T-helper 1 cell treated with Interleukin-12 subunit alpha and Interleukin-12 subunit beta and Interleukin-4 antibody, amounts not matched to agents 30 ng/mL and 1 ng/mL, for 36 hours (primary cell): Measurements from ENCODE around the gene ERMN. TPM values are rescaled to one million over a fixed set of nuclear protein-coding genes. Genes with fewer than 3 reads are reported as not detected.

Experiments
- intact Hi-C: fragments of 100-400 bp; cut with micrococcal nuclease; formaldehyde crosslinking; loops from one replicate; pipeline ENCODE4 v1.15.1; 2024
- total RNA-seq: library from RNA; stranded (reverse); gene quantifications from 2 replicates; pipeline ENCODE4 v1.2.3, GENCODE V29; 2022

ERMN gene
- total RNA-seq, 1 donor from 2014 or later = 5.2 TPM

DNA sequence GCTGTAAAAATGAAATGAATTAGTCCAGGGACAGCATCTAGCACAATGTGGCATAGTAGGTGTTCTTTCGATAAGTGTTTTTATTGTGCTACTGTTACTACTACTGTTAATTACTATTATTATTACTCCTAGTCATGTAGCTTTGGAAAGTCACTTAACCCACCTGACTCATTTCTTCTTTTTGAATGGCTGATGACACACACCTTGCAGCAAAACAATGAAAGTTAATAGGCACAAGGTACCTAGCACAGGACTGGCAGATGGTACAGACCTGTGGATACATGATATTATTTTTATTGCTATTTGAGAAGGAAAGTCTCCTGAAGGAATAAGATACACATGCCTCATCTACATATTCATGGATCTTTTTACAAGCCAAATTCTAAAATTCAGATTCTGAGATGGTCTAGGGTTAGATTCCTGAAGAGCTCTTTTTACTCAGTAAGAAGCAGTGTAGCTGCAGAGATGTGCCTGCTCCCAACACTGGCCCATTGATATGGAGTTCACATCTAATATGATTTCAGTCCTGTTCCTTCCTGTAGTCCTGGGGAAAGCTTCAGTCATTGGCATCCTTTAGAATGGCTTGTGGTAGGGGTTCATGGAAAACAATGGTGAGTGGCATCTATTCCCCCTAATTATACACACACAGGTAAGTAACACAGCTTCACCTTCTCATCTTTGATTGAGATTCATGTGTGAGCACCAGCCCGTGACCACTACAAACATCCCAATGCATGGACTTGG is 7.9 kb upstream of the ERMN start:
- intact Hi-C loops = no loop called here

DNA sequence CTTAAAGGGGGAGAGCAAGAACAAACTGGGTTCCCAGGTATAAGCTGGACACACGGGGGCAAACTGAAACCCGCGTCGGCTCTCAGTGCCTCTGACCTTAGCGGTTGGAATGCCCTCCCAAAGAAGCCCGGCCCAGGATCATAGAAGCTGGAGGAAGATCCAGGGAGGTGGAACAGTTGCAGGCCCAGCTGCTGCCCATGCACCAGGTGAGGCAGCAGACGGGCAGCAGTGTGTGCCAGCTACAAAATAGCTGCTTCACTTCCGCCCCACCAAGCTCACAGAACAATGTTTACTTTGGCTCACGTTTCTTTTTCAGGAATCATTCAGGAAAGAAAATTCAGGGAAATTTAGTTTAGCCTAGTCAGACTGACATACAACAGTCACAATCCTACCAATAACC is 3.9 kb upstream of the ERMN start:
- intact Hi-C loops = loop anchor here (5.0 kb wide), 2 partner anchors 568 to 1128 kb away; partner anchors contain the start of genes CCDC148 and PKP4

DNA sequence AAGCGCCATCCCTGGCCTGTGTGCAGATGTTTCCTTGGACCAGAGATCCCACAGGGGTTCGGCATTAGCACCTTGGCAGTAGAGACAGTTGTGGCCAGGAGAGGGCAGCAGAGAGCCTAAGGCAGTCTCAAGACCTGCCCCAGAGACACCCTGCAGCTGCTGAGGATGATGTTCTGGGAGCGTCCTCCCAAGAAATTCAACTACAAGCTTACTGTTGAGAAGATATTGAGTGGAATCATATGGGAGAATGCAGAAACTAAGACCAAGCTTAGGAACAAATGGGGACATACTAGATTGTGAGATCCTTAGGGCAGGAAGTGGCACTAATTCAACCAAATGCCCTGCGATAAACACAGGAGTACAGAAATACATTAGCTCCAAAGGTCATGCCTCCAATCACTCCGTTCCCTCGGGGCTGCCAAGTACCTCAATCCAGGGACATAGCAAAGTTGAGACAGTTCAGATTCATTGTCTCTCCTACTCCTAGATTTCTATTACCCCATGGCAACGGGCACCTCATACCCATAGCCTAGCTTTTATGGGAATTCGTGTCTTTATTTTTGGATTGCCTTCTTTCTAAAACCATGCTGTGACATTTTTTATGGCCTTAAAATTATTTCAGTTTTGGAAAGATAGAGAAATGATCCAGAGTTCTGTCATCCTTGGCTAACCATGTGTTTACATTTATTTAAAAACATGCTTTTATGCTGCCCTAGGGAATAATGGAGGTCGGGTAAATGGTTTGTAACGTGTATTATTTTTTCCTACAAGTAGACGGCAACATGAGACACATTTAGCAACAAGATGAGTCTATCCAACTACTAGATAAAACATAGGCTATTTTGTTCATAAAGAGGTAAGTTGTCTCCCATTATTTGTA is 2.2 kb upstream of the ERMN start:
- intact Hi-C loops = loop anchor here (1.0 to 5.0 kb wide), 10 partner anchors 26 to 1129 kb away; partner anchors contain the start of genes ACVR1, ACVR1C, CCDC148 and PKP4

DNA sequence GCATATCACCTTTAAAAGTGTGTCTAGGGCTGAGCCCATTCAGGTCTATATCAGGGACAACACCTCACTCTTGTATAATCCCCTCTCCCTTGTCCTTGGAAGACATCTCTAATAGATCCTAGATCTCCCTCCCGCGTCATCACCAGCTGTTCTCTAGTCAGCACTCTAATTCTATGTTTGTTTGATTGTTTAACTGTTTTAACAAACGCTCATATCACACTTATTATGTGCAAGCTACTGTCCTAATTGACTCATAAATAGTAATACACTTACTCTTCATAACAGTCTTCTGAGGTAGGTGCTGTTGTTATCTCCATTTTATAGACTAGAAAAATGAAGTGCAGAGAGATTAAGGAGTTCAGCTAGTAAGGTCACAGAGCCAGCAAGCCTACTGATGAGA is 1.6 kb upstream of the ERMN start:
- intact Hi-C loops = loop anchor here (1.0 to 5.0 kb wide), 10 partner anchors 25 to 1130 kb away; partner anchors contain the start of genes ACVR1, ACVR1C, CCDC148 and PKP4

DNA sequence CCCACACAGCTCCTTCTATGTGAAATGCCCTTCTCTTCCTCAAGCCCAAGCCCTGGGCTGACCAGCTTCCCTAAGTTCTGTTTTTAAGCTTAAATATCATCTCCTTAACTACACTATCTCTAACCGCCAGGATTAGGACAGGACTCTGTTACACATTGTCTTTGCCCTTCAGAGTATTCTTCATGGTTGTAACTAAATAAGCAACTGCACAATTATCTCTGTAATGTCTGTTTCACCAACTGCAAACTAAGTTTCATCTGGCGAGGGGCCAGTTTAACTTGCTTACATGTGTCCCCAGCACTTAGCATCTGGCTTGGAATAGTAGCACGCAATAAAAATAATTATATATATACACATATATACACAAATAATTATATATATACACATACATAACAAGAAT is 1.1 kb upstream of the ERMN start:
- intact Hi-C loops = loop anchor here (1.0 to 5.0 kb wide), 10 partner anchors 24 to 1131 kb away; partner anchors contain the start of genes ACVR1, ACVR1C, CCDC148 and PKP4

DNA sequence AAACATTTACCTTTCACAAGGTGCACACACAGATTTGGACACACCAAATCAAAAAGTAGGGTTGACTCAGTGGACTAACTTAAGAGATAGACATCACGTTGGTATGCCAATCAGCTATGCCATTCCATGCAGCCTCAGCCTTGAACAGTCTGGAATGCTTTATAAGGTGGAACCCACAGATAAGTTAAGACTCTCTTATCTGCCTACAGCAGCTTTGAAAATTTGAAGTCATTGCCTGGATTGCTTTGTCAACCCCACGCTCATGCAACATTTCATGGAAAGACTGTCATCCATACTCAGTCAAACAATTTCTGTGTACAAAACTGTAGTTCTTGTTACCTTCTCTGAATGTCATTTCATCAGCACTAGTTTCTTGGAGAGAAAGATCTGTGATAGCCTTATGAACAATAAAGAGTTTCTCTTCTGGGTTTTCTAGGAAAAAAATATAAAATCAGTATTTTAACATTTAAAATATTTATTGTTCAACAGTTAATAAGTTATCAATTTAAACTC is 1.2 kb downstream of the ERMN start:
- intact Hi-C loops = no loop called here

DNA sequence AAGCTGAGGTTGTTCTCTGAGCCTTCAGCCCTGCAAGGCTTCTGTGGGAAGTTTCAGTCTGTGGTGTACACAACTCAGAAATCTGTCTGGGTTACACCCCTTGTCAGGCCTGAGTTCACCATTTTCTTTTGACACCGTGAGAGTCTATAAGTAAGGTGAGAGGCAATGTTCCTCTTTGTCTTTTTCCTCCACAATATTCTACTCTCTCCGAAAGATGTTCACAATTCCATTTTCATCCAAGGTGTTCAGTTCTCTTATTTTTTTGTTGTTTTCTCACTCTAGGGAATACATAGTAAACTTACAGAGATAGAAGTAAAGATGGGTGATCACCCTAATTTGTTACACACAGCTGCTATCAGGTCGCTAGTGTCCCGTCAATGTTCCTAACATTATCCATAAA is 3.2 kb downstream of the ERMN start:
- intact Hi-C loops = no loop called here

DNA sequence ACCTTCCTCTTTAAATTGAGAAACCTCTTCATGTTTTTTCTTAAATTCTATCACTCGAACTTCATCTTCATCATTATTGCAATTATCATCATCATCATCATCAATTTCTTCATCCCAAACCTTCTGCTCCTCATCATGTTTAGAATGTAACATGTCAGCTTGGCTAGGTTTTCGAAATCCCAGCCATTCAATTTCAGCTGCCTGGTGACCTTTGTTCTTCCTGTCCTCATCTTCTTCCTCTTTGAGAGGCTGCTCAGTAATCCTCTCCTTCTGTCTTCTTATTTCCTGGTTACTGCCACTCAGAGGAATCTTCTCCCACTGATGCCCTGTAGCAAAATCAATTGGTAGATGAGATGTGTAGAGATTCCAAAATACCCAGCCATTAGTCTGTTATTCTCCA is 4.2 kb downstream of the ERMN start:
- intact Hi-C loops = no loop called here

DNA sequence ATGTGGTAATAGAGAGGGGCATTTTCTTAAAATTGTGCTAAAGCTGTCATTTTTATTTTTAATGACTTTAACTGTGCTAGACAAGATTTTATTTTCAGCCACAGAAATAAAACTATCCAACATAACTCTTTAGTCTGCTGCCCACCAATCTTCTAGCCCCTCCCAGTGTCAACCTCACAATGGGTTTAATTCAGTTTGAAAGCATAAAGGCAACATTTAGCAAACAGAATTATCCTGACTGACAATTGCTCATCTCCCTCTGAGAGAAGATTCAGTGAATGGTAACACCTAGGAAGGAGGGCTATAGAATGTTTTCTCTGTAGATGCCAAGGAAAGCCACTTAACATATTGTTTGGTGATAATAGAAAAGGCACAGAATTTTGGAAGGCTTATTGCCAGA is 5.2 kb downstream of the ERMN start:
- intact Hi-C loops = no loop called here

DNA sequence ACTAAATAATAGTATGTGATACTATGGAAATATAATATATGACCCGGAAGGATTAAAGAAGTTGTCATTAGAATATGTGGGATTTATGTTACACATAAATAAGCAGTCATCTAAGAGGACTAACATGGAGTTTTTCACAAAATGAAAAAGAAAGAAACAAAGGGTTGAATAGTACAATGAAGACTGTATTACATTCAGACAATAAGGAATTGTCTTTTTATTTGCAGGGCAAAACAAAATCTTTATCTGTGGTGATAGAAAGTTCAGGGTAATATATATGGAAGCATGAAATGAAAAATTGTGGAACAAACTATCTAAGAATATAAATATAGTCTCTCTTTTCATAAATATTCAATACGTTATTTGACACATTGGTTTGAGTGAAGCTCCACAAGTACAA is 5.8 kb downstream of the ERMN start:
- intact Hi-C loops = no loop called here

DNA sequence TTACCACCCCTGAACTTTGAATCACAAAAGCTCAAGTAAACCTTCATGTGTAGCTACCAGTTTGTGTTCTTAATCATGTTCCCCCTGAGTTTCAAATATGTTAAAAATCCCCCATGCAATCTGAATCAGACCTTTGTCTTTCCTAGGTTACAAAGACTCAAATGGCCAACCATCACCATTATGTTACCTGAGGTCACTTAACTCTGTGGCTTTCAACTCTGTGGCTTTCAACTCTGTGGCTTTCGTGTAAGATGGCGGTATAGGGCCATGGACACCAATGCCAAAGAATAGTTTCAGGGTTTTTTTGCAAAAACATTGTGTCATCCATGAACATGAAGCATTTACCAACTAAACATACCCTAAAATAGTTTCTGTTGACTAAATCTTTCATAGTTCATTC is 6.7 kb downstream of the ERMN start:
- intact Hi-C loops = no loop called here

DNA sequence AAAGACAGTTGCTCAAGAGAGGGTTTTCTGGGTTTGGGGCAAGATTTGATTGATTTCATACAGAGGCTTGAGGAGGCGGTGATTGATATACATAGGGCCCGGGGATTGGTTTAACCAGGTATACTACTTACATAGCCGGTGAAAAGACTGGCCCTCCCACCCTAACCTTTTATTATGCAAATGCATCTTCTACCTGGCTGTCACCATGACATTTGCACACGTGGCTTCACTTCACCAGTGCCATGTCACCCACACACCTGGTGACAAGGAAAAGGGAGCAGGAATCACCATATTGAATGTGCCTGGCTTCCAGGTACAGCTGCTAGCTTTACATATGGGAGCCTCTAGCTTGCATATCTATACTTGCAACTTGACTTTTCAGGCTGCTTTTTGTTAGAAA is 9.7 kb downstream of the ERMN start:
- intact Hi-C loops = no loop called here

DNA sequence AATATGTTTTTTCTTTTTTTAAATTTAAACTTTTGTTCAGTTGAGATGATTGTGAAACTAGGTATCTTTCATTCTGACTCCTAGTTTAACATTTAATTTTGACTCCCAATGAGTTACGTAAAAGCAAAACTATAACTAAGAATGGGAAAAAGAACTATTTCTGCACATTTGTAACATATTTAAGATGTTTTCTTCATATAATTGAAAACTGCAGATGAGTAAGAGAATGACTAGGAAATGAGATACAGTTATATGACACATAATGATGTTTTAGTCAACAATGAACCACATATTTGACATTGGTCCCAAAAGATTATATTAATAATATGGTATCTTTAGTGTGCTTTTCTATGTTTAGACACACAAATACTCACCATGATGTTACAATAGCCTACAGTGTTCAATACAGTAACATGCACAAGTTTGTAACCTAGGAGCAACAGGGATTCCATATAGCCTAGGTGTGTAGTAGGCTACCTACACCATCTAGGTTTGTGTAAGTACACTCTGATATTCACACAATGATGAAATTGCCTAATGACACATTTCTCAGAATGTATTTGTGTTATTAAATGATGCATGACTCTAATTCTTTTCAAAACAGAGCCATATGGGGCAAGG is 12.6 kb downstream of the ERMN start:
- intact Hi-C loops = no loop called here

DNA sequence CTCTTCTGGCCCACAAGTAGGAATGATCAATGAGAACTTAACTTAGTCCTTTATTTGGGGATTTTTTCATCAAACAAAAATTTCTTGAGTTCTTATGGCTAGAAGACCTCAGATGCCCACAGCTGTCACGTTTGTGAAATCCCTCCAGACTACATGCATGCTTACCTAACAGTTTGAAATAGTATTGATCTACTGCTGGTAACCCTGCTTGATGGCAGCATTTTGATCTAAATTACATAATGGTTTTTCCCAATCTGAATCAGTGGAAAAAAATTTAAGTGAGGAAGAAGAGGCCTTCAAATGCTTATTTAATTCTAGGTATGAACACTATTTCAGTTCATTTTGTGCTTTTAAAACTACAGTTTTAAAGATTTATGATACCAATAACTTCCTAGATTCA is 13.9 kb downstream of the ERMN start:
- intact Hi-C loops = no loop called here

DNA sequence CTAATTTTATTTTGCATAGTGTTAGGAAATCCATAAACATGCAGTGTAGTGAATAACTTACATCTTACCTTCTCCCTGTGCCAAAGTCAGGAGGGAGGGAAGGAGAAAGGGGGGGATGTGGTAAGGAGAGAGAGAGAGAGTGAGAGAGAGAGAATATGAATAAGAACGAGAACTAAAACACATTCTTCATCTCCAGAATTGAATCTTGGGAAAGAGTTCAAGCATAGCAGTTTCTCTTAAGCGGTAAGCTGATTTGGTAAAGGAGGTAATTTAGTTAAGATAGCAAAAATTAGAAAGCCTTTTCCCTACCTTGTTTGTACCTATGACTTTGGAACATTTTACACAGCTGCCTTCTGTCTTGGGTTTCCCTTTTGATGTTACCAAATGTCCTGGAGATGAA is 15.7 kb downstream of the ERMN start:
- intact Hi-C loops = no loop called here

DNA sequence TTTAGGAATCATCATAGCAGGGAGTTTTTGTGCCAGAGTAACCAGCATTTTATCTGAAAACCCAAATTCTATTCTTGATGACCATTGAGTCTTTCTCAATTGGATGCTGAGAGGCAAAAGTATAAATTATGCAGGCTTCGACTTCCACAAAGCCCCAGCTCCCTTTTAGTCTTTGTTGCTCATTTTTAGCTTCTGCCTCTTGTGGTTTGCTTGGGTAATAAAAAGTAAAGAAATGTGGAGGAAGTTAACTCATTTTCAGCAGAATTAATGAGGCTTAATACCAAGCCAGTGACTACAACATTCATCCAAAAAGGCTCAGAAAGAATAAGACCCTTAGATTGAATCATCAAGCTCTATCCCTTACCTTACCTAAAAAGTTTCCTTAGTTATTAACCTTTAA is 18.6 kb downstream of the ERMN start:
- intact Hi-C loops = no loop called here

DNA sequence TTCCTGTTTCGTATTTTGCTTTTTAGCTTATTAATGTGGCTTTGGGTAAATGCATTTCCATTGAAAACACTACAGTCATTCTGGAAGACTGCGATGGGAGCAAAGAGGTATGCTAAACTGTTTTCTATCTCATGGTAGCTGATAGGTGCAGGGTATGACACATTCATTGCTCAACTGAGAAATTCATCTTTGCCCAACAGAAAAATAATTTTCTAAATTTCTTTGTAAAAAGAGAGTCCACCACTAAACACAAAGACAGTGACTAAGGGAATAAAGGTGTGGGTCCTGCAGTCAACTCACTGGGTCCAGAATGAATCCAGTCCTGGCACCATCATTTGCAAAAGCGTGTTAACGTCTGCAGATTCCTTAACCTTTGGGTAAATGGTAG is 19.9 kb downstream of the ERMN start:
- intact Hi-C loops = no loop called here

DNA sequence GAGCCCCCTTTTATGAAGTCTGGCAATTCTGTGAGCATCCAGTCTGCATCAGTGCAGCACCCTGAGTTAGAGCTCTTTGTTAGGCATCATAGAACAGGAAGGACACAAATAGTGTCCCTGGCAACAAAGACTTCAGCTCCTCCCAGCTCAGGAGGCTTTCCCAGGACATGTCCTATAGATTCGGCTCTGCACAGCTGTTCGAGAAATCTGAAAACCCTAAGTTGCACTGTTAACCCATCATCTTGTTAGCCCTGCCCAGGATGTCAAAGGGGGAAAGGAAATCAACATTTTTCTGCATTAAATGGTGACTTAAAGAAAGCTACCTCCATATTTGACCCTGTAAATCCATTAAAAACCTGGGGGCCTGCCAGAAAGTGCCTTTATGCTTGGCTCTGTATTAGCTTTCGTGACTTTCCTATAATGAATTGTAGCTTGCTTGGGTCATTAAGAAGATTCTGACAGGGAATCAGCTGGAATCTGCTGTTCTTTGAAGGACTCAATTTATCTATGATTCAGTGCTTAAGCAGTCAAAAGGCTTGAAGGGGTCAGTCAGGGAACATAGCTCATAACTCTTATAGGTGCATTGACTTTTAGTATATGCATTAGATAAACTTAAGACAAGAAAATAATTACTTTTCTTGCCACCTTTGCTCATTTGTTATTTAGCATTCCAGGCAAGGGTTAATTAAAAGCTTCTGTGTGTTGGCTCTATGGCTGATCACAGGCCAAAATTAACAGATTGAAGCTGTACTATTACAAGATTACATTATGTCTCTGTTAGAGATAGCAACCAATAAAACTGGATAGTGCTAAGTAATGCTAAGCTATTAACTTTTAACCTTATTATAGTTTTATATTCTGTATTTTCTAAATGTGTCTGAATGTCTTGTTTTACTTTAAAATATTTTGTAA is 20.6 kb downstream of the ERMN start:
- intact Hi-C loops = no loop called here

DNA sequence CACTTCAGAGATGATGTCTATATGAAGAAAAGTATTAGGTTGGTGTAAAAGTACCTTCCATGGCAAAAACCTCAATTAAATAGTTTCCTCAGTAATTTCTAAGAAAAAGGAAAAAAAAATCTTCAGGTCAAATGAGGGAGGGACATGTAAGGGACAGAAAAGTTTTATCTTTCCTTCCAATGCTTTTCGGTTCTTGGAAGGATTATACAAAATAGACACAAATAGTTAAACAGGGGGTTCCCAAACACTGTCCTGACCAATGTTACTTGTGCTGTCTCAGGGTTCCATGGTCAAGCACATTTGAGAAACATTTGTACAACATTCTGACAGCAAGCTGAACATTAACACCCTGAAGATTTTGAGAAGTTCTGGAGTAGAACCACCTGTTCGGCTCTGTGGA is 22.0 kb downstream of the ERMN start:
- intact Hi-C loops = loop anchor here (2.0 kb wide), 1 partner anchor 1451 kb away; no protein-coding TSS in a partner anchor

DNA sequence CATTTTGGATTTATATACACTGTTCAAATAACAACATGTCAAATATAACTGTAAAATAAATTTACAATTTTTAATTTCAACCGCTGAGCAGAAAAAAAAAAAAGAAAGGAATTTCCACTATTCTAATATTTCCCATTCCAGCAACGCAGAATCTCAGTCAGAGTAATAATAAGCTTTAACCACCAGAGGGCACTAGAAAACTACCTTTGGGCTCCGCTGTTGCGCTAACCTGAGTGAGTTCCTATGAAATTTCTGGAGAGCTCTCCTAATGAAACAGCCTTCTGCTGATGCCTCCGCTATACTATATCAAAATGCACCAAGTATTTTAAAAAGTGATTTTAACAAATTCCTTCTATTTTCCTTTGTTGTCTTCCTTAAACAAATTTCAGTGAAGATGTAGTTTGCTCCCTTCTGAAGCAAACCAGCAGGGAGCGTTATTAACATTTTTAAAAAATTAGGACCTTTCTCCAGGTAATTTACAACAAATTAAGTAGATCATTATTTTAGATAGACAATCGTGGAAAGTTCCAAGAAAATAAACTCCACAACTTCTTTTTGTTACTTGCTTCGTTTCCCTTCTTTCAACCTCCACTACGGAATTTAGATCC is 23.0 kb downstream of the ERMN start:
- intact Hi-C loops = loop anchor here (1.0 to 2.0 kb wide), 12 partner anchors 25 to 1452 kb away; partner anchors contain the start of genes ACVR1 and ACVR1C
